Pons (tissue), 1 donor: ENCODE data around the gene ATP13A3.

Source experiments
- DNase-seq: peaks from one replicate; pipeline ENCODE4 v3.0.0-alpha.2; 2016; ENCODE audit warnings: low spot score

The ATP13A3 gene

GRCh38 chr3:194439881-194440550, 46.8 kb downstream of the ATP13A3 start:
- no peak for DNase-seq

- DNase-seq: no peak
Observed at GRCh38 chr3:194434503-194434902, 52.3 kb downstream of the ATP13A3 start.

DNA sequence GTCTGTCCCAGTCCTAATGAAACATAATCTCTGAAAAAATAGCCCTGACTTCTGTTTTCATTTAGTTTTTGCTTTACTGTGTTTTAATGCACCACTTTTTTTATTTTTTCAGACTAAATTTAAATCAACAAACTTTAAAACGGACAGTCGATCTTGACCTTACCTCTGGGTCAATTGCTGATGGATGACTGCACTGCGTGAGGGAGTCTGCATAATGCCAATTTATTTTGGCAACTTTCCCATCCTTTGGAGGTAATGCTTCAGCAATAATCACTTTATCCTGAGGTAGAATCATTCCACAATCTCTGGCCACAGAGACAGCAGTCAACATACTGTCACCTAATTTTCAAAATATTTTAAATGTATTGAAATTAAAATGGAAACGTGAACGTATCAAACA, 55.2 kb downstream of the ATP13A3 start:
- no peak for DNase-seq

- DNase-seq: no peak
Observed at GRCh38 chr3:194425399-194425798, 61.4 kb downstream of the ATP13A3 start.

GRCh38 chr3:194424953-194425352, 61.8 kb downstream of the ATP13A3 start:
- DNase-seq: no peak

GRCh38 chr3:194424373-194424772, 62.4 kb downstream of the ATP13A3 start:
- DNase-seq: no peak

GRCh38 chr3:194423317-194423716, 63.5 kb downstream of the ATP13A3 start:
- peak; percentile 9 for DNase-seq

DNA sequence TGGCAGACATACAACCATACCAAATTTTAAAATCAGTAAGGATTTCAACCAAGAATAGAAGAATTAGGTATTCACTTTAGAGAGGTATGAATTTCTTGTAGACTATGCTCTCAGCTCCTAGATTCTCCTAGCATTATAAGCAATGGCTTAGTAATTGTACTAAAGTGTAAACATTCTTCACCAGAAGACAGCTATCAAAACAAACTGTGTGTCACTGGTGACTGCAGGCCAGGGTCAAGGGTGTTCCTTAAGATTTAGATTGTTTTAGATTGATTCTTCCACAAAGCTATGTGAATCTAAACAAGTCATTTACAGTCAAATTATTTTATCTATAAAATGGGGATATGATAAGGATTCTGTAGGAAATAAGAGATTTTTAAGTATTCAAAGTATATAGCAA, 64.6 kb downstream of the ATP13A3 start:
- DNase-seq: no peak

GRCh38 chr3:194418671-194419070, 68.1 kb downstream of the ATP13A3 start:
- DNase-seq: no peak

- no peak for DNase-seq
Observed at GRCh38 chr3:194407423-194407822, 79.4 kb downstream of the ATP13A3 start.

- no peak for DNase-seq
Observed at GRCh38 chr3:194405766-194406165, 81.0 kb downstream of the ATP13A3 start.

GRCh38 chr3:194404365-194405140, 82.2 kb downstream of the ATP13A3 start:
- peak; percentile 66 for DNase-seq

DNA sequence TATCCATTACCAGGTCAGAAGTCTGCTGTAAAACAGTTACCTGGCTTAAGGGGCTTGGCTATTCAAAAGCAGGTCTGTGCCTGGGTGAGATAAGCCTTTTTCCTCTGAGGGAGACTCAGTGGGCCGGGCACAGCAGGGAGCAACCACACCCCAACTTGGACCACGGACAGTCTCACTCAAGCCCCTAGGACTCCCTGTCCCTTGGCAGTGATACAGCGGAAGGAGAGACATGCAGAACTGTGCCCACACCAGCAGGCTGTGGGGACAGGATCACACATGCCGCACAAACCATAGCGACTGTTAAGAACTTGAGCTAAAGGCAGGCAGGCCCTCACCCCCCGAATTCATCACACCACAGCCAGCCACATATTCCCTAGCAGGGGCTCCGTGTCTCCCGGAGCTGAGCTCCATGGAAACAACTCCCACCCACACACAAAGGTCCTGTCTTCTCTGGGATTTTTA, 84.9 kb downstream of the ATP13A3 start:
- no peak for DNase-seq

DNA sequence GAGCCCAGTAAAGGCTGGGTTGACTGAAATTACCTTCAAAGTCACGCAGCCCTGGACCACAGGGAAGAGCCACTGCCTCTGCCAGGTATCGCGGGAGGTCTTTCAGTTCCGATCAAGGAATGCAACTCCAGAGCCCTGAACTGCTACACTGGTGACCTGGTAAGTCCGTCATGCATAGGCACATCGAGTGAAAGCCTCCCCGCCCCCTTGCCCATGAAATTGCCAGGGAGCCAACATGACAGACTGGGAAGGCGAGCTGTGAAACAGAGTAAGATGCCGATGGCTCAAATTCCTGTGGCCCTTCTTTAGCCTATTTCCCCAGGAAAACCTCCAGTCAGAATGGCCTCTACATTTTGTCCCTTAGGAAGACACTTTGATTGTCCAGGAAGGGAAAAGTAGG, 85.5 kb downstream of the ATP13A3 start:
- DNase-seq: no peak

DNA sequence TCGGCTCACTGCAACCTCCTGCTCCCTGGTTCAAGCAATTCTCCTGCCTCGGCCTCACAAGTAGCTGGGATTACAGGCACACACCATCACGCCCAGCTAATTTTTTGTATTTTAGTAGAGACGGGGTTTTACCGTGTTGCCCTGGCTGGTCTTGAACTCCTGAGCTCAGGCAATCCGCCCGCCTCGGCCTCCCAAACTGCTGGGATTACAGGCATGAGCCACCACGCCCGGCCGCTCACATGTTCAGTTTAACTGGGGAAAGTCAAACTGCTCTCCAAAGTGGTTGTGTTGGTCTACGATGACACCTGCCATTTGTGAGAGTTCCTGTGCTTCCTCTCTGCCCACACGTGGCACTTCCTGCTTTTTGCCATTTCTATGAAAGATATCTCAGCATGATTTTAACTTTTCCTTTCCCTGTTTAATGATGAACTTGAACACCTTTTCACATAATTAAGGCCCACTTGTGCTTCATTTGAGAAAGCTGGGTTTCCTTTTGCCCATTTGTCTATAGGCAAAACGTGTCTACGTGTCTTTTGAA, 86.9 kb downstream of the ATP13A3 start:
- no peak for DNase-seq

DNA sequence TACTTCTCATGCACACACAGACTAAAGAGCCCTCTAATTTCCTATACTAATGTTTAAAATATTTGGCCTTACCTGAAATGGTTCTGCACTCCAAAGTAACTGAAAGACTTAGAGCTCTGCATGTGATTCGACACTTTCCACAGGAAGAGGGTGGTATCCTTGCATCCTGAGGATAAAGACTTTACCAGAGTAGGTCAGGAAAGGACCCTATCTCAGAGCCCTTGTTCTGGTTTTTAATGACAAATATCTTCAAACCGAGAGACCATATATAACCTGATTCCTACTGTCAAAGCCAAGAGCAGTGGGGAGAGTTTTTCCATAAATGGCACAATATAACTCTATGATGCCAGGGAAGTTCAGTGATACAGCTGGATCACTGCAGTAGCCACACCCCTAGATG, 87.6 kb downstream of the ATP13A3 start, which contains the start of gene GP5:
Gene GP5 (minus strand): TSS at position 101 of the 400 bp plus-strand sequence. CDS start 984 bp downstream, outside the sequence.
- no peak for DNase-seq

- DNase-seq: no peak
Observed at GRCh38 chr3:194397757-194398312, 89.0 kb downstream of the ATP13A3 start.

GRCh38 chr3:194396859-194397756, 89.7 kb downstream of the ATP13A3 start:
- no peak for DNase-seq

- DNase-seq: no peak
Observed at GRCh38 chr3:194396539-194396858, 90.3 kb downstream of the ATP13A3 start.

DNA sequence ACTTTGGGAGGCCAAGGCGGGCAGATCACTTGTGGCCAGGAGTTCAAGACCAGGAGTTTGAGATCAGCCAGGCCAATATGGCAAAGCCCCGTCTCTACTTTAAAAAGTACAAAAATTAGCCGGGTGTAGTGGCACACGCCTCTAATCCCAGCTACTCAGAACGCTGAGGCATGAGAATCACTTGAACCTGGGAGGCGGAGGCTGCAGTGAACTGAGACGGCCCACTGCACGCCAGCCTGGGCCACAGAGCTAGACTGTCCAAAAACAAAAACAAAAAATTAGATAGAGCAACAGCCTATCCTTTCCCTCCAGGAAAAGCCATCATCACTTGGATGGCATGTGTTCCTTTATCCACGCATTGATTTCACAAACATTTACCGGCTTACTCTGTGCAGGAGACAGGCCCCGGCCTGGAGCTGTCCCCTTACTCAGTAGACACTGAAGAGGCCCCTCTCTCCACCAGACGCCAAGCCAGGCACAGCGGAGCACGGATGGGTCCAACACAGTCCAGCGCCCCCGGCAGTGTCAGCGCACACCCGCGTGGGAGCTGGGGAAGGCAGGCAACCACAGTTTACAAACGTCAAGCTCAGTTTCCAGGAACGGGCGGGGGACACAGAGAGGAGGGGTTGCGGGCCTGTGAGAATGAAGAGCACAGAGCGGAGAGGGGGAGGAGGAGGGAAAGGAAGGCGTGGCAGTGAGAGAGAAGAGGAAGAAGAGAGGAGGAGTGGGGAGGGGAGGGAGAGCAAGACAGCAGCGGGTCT, 90.8 kb downstream of the ATP13A3 start:
- DNase-seq: no peak

DNA sequence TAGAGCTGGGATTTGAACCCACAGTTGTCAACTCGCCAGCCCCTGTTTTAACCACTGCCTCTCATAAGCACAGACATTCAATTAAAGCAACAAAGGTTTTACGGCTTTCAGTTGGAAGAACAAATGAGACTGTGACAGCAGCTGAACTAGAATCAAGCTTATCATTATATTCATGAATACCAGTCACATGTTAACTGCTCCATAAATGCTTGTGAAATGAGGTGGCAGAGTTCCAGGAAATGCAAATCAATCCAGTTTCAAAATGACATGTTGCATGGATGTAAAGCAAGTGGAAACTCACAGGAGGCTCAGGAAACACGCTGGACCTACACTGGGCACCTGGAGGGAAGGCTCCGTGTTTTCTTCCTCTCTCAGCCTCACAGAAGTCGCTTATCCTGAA, 91.6 kb downstream of the ATP13A3 start:
- no peak for DNase-seq
